ENCODE results near the gene RBM24. TPM values are rescaled to one million over a fixed set of nuclear protein-coding genes. Genes with fewer than 3 reads are reported as not detected.

The RBM24 gene
- total RNA-seq, 1 experiment from 2014 or later: 3.3 TPM

DNA sequence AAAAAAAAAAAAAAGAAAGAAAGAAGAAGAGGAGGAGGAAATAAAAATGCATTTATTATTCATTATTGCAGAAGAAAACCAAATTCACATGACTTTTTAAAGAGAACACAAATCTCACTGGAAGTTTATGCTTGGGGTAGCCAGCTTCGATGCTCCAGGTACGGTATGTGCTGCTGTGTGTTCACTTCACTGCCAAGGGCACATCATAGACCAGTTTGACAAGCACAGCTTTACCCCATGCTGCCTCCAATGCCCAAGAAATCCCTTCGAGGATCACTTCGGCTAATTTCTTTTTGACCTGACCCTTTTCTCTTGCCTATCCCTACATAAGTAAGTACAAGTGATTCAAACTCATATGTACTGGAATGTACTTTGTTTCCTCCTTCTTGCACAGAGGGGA is 41.9 kb upstream of the RBM24 start:
- no peak overlapping the region for H3K27ac ChIP-seq (ENCODE audit: low read depth, low read length)
- H3K4me2 ChIP-seq (ENCODE audit: low read length): no peak overlapping the region
- H3K9me2 ChIP-seq (ENCODE audit: insufficient read depth): no peaks in the 10 kb centered on the region
- H3K4me3 ChIP-seq (replicated peaks in 1 of 2; ENCODE audit: low read depth in 1 of 2, low read length in 2 of 2): no peak overlapping the region
- no peak overlapping the region for H2AFZ ChIP-seq (ENCODE audit: low read depth, low read length, poor library complexity, severe bottlenecking)
- intact Hi-C loops (cut with micrococcal nuclease): no loop called here
- H3K9me3 ChIP-seq (ENCODE audit: control insufficient read depth in 1 of 2, insufficient read depth in 1 of 2, low read depth in 1 of 2, low read length in 2 of 2): no peaks in the 10 kb centered on the region; a peak in 1 of 4 replicates
- DNase-seq (ENCODE audit: low read depth, low spot score): no peak
- H3K27me3 ChIP-seq (ENCODE audit: insufficient read depth, low read length): no peaks in the 10 kb centered on the region
- ChIA-PET RAD21 (ENCODE audit: low non-redundant PET in 1 of 2, low total read pairs in 2 of 2, uncharacterized antibody in 2 of 2, unreplicated experiment in 2 of 2) (no interaction called here), POLR2A (no interaction called here), CTCF (no interaction called here)
- TF ChIP-seq POLR2AphosphoS5 (IDR thresholded peaks at IDR 0.05; ENCODE audit: low read depth, low read length): no peak
- no peak for TF ChIP-seq RAD21 (IDR thresholded peaks at IDR 0.05; ENCODE audit: low read depth)
- no peak for TF ChIP-seq ZFX (IDR thresholded peaks at IDR 0.05)
- no peak for TF ChIP-seq CEBPB (IDR thresholded peaks at IDR 0.05; ENCODE audit: low read depth)
- TF ChIP-seq, protein P1, sequence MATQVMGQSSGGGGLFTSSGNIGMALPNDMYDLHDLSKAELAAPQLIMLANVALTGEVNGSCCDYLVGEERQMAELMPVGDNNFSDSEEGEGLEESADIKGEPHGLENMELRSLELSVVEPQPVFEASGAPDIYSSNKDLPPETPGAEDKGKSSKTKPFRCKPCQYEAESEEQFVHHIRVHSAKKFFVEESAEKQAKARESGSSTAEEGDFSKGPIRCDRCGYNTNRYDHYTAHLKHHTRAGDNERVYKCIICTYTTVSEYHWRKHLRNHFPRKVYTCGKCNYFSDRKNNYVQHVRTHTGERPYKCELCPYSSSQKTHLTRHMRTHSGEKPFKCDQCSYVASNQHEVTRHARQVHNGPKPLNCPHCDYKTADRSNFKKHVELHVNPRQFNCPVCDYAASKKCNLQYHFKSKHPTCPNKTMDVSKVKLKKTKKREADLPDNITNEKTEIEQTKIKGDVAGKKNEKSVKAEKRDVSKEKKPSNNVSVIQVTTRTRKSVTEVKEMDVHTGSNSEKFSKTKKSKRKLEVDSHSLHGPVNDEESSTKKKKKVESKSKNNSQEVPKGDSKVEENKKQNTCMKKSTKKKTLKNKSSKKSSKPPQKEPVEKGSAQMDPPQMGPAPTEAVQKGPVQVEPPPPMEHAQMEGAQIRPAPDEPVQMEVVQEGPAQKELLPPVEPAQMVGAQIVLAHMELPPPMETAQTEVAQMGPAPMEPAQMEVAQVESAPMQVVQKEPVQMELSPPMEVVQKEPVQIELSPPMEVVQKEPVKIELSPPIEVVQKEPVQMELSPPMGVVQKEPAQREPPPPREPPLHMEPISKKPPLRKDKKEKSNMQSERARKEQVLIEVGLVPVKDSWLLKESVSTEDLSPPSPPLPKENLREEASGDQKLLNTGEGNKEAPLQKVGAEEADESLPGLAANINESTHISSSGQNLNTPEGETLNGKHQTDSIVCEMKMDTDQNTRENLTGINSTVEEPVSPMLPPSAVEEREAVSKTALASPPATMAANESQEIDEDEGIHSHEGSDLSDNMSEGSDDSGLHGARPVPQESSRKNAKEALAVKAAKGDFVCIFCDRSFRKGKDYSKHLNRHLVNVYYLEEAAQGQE (IDR thresholded peaks at IDR 0.05; ENCODE audit: low read depth): no peak
- no peak for TF ChIP-seq SP1 (IDR thresholded peaks at IDR 0.05; ENCODE audit: low read depth)
- no peak for TF ChIP-seq EZH2phosphoT487 (IDR thresholded peaks at IDR 0.05; ENCODE audit: borderline replicate concordance)
- TF ChIP-seq SRF (IDR thresholded peaks at IDR 0.05; ENCODE audit: low read depth): no peak
- no peak for TF ChIP-seq ZNF274 (IDR thresholded peaks at IDR 0.05; ENCODE audit: low read depth, low read length)
- TF ChIP-seq POLR2A (IDR thresholded peaks at IDR 0.05; ENCODE audit: borderline replicate concordance, extremely low read depth, insufficient read depth, insufficient read length): no peak
- TF ChIP-seq FOSL1 (IDR thresholded peaks at IDR 0.05; ENCODE audit: low read depth): no peak
- TF ChIP-seq, protein P2, sequence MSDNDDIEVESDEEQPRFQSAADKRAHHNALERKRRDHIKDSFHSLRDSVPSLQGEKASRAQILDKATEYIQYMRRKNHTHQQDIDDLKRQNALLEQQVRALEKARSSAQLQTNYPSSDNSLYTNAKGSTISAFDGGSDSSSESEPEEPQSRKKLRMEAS (IDR thresholded peaks at IDR 0.05): no peak
- TF ChIP-seq SIN3A (IDR thresholded peaks at IDR 0.05; ENCODE audit: low read depth): no peak
- no peak for TF ChIP-seq ELF1 (IDR thresholded peaks at IDR 0.05; ENCODE audit: borderline replicate concordance, low read depth)
- TF ChIP-seq CBX3 (IDR thresholded peaks at IDR 0.05; ENCODE audit: low read depth): no peak
- no peak for TF ChIP-seq EGR1 (IDR thresholded peaks at IDR 0.05; ENCODE audit: low read depth)
- TF ChIP-seq EZH2 (IDR thresholded peaks at IDR 0.05): no peak
- TF ChIP-seq, protein P3, sequence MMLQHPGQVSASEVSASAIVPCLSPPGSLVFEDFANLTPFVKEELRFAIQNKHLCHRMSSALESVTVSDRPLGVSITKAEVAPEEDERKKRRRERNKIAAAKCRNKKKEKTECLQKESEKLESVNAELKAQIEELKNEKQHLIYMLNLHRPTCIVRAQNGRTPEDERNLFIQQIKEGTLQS (IDR thresholded peaks at IDR 0.05): no peak
- H3K9ac ChIP-seq (ENCODE audit: low read length): no peak overlapping the region
- H4K20me1 ChIP-seq (ENCODE audit: insufficient read depth): no peaks in the 10 kb centered on the region
- no TSS peak for BruUV-seq (replicated peaks)
- no peaks in the 10 kb centered on the region for H3K4me1 ChIP-seq (ENCODE audit: control insufficient read depth in 1 of 2, insufficient read depth in 2 of 2, low read length in 2 of 2)
- no peaks in the 10 kb centered on the region for H3K36me3 ChIP-seq (ENCODE audit: control insufficient read depth in 1 of 2, insufficient read depth in 2 of 2, low read length in 2 of 2)
- no peaks in the 10 kb centered on the region for H3K79me2 ChIP-seq (ENCODE audit: insufficient read depth, low read length)
- ATAC-seq: no peak

All from HCT116 (cell line).